ENCODE data around the gene BBLN. TPM values are rescaled to one million over a fixed set of nuclear protein-coding genes. Genes with fewer than 3 reads are reported as not detected.
"Not testable (repeated sequence)": the region's sequence is repeated elsewhere in the genome, so short reads cannot be mapped to it uniquely, and the experiment has no call there.

Gene BBLN
- total RNA-seq (2014; rRNA removed), result 180 and 197 TPM in 2 replicates
- polyA plus RNA-seq (2012), result 81.1 TPM

- DNase-seq (ENCODE audit: low read depth), result peak; percentile 89
Observed at GRCh38 chr9:128159784-128160602, at the start of gene BBLN. Gene BBLN, plus strand, starts transcription at chr9:128160265. Its CDS starts 143 bp downstream, at chr9:128160408.

- DNase-seq (ENCODE audit: low read depth), result not testable (repeated sequence)
Observed at GRCh38 chr9:128111726-128112125, 48.3 kb upstream of the BBLN start.

GRCh38 chr9:128113526-128114325, 46.3 kb upstream of the BBLN start:
- DNase-seq (ENCODE audit: low read depth), result no peak

- no peak for DNase-seq (ENCODE audit: low read depth)
Observed at GRCh38 chr9:128114326-128115186, 45.5 kb upstream of the BBLN start.

- DNase-seq (ENCODE audit: low read depth), result no peak
Observed at GRCh38 chr9:128115187-128116103, 44.6 kb upstream of the BBLN start.

GRCh38 chr9:128116104-128117083, 43.7 kb upstream of the BBLN start:
- DNase-seq (ENCODE audit: low read depth), result no peak

GRCh38 chr9:128117613-128118471, 42.2 kb upstream of the BBLN start:
- peak; percentile 75 for DNase-seq (ENCODE audit: low read depth)

GRCh38 chr9:128118472-128118857, 41.6 kb upstream of the BBLN start:
- DNase-seq (ENCODE audit: low read depth), result no peak

- DNase-seq (ENCODE audit: low read depth), result no peak
Observed at GRCh38 chr9:128118971-128119665, 40.9 kb upstream of the BBLN start.

GRCh38 chr9:128120061-128120740, 39.9 kb upstream of the BBLN start:
- no peak for DNase-seq (ENCODE audit: low read depth)

- no peak for DNase-seq (ENCODE audit: low read depth)
Observed at GRCh38 chr9:128120741-128121465, 39.2 kb upstream of the BBLN start.

GRCh38 chr9:128121466-128121810, 38.6 kb upstream of the BBLN start:
- no peak for DNase-seq (ENCODE audit: low read depth)

GRCh38 chr9:128121924-128122808, 37.9 kb upstream of the BBLN start:
- DNase-seq (ENCODE audit: low read depth), result no peak

GRCh38 chr9:128122809-128123175, 37.3 kb upstream of the BBLN start:
- DNase-seq (ENCODE audit: low read depth), result no peak

GRCh38 chr9:128123451-128124080, 36.5 kb upstream of the BBLN start:
- DNase-seq (ENCODE audit: low read depth), result no peak
